ENCODE results near the gene SLC4A3.

The SLC4A3 gene, protein sequence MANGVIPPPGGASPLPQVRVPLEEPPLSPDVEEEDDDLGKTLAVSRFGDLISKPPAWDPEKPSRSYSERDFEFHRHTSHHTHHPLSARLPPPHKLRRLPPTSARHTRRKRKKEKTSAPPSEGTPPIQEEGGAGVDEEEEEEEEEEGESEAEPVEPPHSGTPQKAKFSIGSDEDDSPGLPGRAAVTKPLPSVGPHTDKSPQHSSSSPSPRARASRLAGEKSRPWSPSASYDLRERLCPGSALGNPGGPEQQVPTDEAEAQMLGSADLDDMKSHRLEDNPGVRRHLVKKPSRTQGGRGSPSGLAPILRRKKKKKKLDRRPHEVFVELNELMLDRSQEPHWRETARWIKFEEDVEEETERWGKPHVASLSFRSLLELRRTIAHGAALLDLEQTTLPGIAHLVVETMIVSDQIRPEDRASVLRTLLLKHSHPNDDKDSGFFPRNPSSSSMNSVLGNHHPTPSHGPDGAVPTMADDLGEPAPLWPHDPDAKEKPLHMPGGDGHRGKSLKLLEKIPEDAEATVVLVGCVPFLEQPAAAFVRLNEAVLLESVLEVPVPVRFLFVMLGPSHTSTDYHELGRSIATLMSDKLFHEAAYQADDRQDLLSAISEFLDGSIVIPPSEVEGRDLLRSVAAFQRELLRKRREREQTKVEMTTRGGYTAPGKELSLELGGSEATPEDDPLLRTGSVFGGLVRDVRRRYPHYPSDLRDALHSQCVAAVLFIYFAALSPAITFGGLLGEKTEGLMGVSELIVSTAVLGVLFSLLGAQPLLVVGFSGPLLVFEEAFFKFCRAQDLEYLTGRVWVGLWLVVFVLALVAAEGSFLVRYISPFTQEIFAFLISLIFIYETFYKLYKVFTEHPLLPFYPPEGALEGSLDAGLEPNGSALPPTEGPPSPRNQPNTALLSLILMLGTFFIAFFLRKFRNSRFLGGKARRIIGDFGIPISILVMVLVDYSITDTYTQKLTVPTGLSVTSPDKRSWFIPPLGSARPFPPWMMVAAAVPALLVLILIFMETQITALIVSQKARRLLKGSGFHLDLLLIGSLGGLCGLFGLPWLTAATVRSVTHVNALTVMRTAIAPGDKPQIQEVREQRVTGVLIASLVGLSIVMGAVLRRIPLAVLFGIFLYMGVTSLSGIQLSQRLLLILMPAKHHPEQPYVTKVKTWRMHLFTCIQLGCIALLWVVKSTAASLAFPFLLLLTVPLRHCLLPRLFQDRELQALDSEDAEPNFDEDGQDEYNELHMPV

DNA sequence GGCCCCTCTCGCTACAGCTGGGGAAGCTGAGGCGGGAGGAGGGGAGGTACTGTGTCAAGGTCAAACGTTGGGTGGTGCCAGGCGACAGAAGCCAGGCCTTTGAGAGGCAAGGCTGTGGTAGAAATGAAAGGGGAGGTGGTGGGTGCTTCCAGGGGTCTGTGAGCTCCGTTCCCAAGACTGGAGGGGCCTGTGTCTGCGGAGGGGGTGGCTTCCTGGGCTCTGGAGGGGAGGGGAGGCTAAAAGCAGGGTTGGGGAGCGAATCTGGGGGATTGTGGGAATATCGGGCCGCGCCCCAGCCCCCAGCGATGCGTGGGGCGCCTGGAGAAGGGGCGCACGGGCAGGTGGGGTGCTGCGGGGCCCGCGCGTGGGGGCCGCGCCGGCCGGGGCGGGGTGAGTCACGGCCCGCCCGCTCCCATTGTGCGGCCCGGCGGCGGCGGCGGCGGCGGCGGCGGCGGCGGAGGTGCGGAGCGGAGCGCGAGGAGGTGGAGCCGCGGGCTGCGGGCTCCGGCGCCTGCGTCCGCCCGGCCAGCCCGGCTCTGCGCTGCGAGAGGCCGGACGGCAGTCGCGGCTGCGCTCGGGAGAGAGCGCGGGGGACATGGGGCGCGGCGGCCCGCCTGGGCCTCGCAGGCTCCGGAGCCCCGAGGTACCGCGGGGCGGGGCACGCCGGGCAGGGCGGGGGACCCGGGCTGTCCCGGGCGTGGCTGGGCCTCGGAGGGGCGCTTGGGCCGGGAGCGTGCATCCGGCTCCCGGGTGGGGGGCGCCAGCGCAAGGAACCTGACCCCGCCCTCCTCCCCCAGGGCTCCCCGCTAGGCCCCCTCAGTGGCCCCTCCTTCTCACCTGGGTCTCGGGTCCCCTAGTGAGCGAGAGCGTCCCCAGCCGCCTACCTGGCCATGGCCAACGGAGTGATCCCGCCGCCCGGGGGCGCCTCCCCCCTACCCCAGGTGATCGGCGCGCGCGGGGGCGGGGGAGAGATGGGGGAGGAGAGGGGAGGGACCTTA, at the start of gene SLC4A3:
TSS of gene SLC4A3 (plus strand) at position 528 of the 998 bp plus-strand sequence. CDS start at position 891, 363 bp downstream.
- peak within 1 kb of the TSS; percentile 69 for H3K9ac ChIP-seq (ENCODE audit: low read length)
- peak within 1 kb of the TSS; percentile 73 for H3K4me3 ChIP-seq (ENCODE audit: low read length)
- H3K36me3 ChIP-seq (ENCODE audit: control insufficient read depth, insufficient read depth, low read length, severe bottlenecking) = no peaks in the 10 kb centered on the region
- peak; percentile 74 for DNase-seq (ENCODE audit: low read depth)
- H3K9me3 ChIP-seq (ENCODE audit: control insufficient read depth, low read length) = no peaks in the 10 kb centered on the region
- peaks cover 5% of the 10 kb centered on the region for H3K4me1 ChIP-seq (ENCODE audit: control insufficient read depth, insufficient read depth, low read length)
- H3K27me3 ChIP-seq (replicated peaks; ENCODE audit: control insufficient read depth, insufficient read depth, low read length) = peaks cover 3% of the 10 kb centered on the region

DNA sequence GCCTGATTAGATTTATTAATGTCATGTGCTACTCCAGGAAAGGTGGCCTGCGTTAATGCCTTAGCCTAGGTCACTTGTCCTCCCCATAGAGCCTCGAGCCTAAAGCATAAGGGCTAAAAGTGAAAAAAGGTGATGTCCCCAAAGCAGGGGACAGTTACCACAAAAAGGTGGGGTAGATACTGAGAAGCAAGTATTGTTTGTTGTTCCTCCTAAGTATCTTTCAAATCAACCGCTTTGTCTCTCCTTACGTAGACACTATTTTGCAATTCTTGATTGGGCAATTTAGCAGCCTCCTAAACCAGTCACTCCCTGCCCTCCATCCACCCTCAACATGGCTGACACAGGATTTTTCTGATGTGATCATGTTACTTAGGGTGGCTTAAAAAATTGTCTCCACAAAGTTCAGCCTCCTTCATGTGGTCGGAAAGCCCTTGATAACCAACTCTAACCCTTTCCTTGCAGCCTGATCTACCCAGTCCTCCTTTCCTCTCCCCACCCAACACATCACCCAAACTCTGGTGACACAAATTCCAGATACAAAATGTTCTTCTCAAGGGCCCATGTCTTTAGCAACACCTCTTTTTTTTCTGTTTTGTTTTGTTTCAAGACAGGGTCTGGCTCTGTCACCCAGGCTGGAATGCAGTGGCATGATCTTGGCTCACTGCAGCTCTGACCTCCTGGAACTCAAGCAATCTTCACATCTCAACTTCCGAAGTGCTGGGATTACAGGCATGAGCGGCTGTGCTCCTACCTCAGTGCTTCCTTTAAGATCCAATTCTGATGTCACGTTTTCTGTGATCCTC, 48.4 kb upstream of the SLC4A3 start:
- Histone ChIP-seq H3K36me3 (ENCODE audit: control insufficient read depth, insufficient read depth, low read length, severe bottlenecking) (no peaks in the 10 kb centered on the region), H3K9me3 (ENCODE audit: control insufficient read depth, low read length) (no peaks in the 10 kb centered on the region), H3K9ac (ENCODE audit: low read length) (peak overlapping the region; percentile 21), H3K4me3 (ENCODE audit: low read length) (peak overlapping the region; percentile 38), H3K27me3 (replicated peaks; ENCODE audit: control insufficient read depth, insufficient read depth, low read length) (peaks cover 13% of the 10 kb centered on the region), H3K4me1 (ENCODE audit: control insufficient read depth, insufficient read depth, low read length) (peaks cover 30% of the 10 kb centered on the region)
- peak; percentile 74 for DNase-seq (ENCODE audit: low read depth)

DNA sequence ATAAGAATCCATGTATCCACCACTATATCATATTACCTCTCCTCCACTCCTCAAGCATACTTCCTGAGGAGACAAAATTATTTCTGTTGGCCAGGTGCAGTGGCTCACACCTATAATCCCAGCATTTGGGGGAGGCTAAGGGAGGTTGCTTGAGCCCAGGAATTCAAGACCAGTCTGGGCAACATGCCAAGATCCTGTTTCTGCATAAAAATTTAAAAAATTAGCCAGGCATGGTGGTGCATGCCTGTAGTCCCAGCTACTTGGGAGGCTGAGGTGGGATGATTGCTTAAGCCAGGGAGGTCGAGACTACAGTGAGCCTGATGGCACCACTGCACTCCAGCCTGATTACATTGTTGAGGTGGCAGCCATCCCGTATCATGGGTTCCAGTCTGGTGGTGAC, 46.1 kb upstream of the SLC4A3 start:
- no peak for DNase-seq (ENCODE audit: low read depth)
- Histone ChIP-seq H3K27me3 (replicated peaks; ENCODE audit: control insufficient read depth, insufficient read depth, low read length) (peaks cover 7% of the 10 kb centered on the region), H3K4me1 (ENCODE audit: control insufficient read depth, insufficient read depth, low read length) (peaks cover 30% of the 10 kb centered on the region), H3K36me3 (ENCODE audit: control insufficient read depth, insufficient read depth, low read length, severe bottlenecking) (no peaks in the 10 kb centered on the region), H3K9me3 (ENCODE audit: control insufficient read depth, low read length) (no peaks in the 10 kb centered on the region), H3K4me3 (ENCODE audit: low read length) (no peak overlapping the region), H3K9ac (ENCODE audit: low read length) (no peak overlapping the region)

DNA sequence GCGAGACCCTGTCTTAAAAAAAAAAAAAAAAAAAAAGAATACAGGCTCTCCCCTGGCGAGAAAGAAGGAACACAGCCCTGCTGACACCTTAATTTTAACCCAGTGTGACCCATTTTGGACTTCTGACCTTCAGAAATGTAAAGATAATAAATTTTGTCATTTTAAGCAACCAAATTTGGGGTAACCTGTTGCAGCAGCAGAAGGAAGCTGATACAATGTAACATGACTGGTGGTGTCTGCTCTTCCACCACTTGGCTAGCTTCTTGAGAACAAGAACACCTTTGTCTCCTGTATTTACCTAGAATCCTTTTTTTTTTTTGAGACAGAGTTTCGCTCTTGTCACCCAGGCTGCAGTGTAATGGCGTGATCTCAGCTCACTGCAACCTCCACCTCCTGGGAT, 36.3 kb upstream of the SLC4A3 start:
- Histone ChIP-seq H3K9ac (ENCODE audit: low read length) (no peak overlapping the region), H3K4me1 (ENCODE audit: control insufficient read depth, insufficient read depth, low read length) (peaks cover 14% of the 10 kb centered on the region), H3K9me3 (ENCODE audit: control insufficient read depth, low read length) (no peaks in the 10 kb centered on the region), H3K36me3 (ENCODE audit: control insufficient read depth, insufficient read depth, low read length, severe bottlenecking) (no peaks in the 10 kb centered on the region), H3K4me3 (ENCODE audit: low read length) (no peak overlapping the region), H3K27me3 (replicated peaks; ENCODE audit: control insufficient read depth, insufficient read depth, low read length) (no peaks in the 10 kb centered on the region)
- no peak for DNase-seq (ENCODE audit: low read depth)

DNA sequence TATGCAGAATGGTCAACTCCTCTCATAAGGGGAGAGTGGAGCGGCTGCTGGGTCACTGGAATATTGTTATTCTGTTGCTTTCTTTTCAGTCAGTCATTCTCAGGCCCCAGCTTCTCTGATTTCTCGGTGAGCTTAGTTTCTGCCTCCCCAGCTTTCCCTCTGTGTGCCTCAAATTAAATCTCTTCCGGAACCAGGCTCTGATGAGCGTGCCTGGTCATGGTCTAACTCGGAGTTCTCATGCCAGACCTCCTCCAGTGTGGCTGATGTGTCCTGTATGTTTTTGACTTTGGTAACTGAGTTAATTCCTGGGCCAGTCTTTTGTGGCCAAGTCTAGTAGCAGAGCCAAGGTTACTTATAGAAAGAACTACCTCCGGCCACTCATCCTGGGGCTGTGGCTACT, 34.7 kb upstream of the SLC4A3 start:
- Histone ChIP-seq H3K27me3 (replicated peaks; ENCODE audit: control insufficient read depth, insufficient read depth, low read length) (no peaks in the 10 kb centered on the region), H3K9ac (ENCODE audit: low read length) (no peak overlapping the region), H3K4me1 (ENCODE audit: control insufficient read depth, insufficient read depth, low read length) (peaks cover 26% of the 10 kb centered on the region), H3K4me3 (ENCODE audit: low read length) (no peak overlapping the region), H3K9me3 (ENCODE audit: control insufficient read depth, low read length) (no peaks in the 10 kb centered on the region), H3K36me3 (ENCODE audit: control insufficient read depth, insufficient read depth, low read length, severe bottlenecking) (no peaks in the 10 kb centered on the region)
- DNase-seq (ENCODE audit: low read depth) = peak; percentile 62

DNA sequence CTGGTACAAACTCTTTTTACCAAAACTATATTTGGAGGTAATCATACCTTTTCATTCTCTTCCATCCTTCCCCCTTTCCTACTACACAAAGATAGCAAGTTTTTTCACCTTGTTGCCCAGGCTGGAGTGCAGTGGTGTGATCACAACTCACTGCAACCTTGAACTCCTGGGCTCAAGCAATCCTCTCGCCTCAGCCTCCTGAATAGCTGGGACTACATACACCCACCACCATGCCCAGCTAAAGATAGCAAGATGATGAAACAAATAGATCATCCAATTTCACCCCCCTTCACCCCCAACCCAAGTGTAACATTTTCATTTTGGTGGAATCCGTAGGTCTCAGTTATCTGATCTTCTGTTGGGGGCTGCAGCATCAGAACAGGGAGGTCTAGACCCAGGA, 34.3 kb upstream of the SLC4A3 start:
- peaks cover 26% of the 10 kb centered on the region for H3K4me1 ChIP-seq (ENCODE audit: control insufficient read depth, insufficient read depth, low read length)

DNA sequence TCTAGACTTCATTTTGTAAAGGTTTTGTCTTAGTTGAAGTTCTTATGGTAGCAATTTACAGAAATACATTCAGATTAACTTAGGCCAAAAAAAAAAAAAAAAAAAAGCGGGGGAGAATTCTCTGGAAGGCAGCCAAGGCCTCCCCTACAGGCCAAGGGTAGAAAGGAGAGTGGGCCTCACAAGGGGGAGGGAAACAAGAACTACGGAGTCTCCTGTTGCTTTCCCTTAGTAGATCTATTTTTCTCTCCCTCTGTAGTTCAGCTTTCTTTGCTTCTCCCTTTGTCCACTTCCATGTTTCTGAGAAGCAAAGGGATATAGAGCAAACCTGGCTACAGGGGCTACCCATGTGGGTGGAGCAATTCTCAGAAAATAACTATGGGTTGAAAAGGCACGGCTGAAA, 32.2 kb upstream of the SLC4A3 start:
- peak; percentile 42 for DNase-seq (ENCODE audit: low read depth)
- H3K4me3 ChIP-seq (ENCODE audit: low read length) = peak overlapping the region; percentile 11

More for the DNA sequence above, 34.3 kb upstream of the SLC4A3 start:
- no peaks in the 10 kb centered on the region for H3K36me3 ChIP-seq (ENCODE audit: control insufficient read depth, insufficient read depth, low read length, severe bottlenecking)
- DNase-seq (ENCODE audit: low read depth) = no peak
- no peaks in the 10 kb centered on the region for H3K9me3 ChIP-seq (ENCODE audit: control insufficient read depth, low read length)
- H3K9ac ChIP-seq (ENCODE audit: low read length) = no peak overlapping the region
- H3K4me3 ChIP-seq (ENCODE audit: low read length) = no peak overlapping the region
- H3K27me3 ChIP-seq (replicated peaks; ENCODE audit: control insufficient read depth, insufficient read depth, low read length) = no peaks in the 10 kb centered on the region

DNA sequence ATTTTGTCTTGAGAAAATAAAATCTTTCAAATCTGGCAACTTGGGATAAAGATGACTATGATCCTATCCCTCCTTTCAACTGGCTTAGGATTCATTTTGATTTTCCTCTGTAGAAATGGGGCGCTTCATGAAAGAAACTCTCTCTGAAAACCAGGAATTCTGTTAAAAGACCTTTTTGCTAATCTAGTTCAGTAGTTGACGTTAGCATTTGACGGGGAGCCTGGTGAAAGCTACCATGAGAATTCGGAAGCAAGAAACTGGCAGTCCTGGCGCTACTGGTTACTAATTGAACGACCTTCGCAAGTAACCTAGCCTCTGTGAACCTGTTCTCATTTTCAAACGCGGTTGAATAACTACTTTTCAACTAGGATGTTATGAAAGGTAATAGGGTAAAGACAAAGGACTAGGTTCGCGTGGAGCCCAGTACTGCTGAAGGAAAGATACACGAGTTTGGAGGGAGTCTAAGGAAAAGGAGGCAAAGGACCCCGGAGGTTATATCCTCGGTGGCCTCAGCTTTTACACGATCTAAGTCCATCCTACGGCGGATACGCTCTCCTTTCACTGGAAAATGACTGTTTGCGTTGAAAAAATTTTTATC, 30.4 kb upstream of the SLC4A3 start:
- DNase-seq (ENCODE audit: low read depth) = no peak
- H3K4me1 ChIP-seq (ENCODE audit: control insufficient read depth, insufficient read depth, low read length) = peaks cover 38% of the 10 kb centered on the region
- peaks cover 10% of the 10 kb centered on the region for H3K36me3 ChIP-seq (ENCODE audit: control insufficient read depth, insufficient read depth, low read length, severe bottlenecking)
- peak overlapping the region; percentile 98 for H3K9ac ChIP-seq (ENCODE audit: low read length)
- no peaks in the 10 kb centered on the region for H3K27me3 ChIP-seq (replicated peaks; ENCODE audit: control insufficient read depth, insufficient read depth, low read length)
- H3K9me3 ChIP-seq (ENCODE audit: control insufficient read depth, low read length) = no peaks in the 10 kb centered on the region
- H3K4me3 ChIP-seq (ENCODE audit: low read length) = peak overlapping the region; percentile 86

More for the DNA sequence above, 32.2 kb upstream of the SLC4A3 start:
- Histone ChIP-seq H3K4me1 (ENCODE audit: control insufficient read depth, insufficient read depth, low read length) (peaks cover 36% of the 10 kb centered on the region), H3K9ac (ENCODE audit: low read length) (peak overlapping the region; percentile 75), H3K9me3 (ENCODE audit: control insufficient read depth, low read length) (no peaks in the 10 kb centered on the region), H3K36me3 (ENCODE audit: control insufficient read depth, insufficient read depth, low read length, severe bottlenecking) (no peaks in the 10 kb centered on the region), H3K27me3 (replicated peaks; ENCODE audit: control insufficient read depth, insufficient read depth, low read length) (no peaks in the 10 kb centered on the region)

DNA sequence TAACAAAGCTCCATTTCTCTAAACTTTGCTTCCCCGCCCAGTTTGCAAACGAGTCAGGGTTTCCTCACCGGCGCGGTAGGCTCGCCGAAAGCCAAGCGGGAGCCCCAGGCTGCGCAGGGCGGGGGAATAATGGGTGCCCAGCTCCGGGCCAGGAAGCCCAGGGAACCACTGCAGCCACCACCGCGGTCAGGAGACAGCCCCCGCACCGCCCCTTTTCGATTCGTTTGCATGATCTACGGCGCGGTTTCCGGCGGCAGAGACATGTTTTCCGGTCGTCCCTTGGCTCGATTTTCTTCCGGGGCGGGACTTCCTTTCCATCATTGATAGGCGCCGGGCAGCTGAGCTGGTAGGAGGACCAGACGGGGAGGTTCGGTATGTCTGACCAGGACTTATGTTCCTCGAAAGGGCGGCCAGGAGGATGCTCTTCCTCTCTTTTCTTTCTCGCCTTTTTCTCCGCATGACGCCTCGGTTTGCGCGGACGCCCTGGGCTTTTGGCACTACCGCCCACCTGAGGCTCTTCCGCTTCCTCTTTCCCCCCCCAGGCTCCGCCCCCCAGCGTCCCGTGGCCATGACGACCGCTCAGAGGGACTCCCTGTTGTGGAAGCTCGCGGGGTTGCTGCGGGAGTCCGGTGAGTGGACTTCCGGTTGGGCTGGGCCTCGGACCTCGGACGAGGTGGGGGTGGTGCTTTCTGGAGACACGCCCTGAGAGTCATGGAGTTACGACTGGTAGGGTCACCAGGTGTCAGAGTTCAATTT, 29.7 kb upstream of the SLC4A3 start, which contains the start of gene STK11IP:
TSS of gene STK11IP (plus strand) at position 306 of the 756 bp plus-strand sequence. CDS start at position 569, 263 bp downstream.
- Histone ChIP-seq H3K4me3 (ENCODE audit: low read length) (peak within 1 kb of the TSS; percentile 86), H3K9me3 (ENCODE audit: control insufficient read depth, low read length) (no peaks in the 10 kb centered on the region), H3K4me1 (ENCODE audit: control insufficient read depth, insufficient read depth, low read length) (peaks cover 38% of the 10 kb centered on the region), H3K27me3 (replicated peaks; ENCODE audit: control insufficient read depth, insufficient read depth, low read length) (no peaks in the 10 kb centered on the region), H3K36me3 (ENCODE audit: control insufficient read depth, insufficient read depth, low read length, severe bottlenecking) (peaks cover 17% of the 10 kb centered on the region), H3K9ac (ENCODE audit: low read length) (peak within 1 kb of the TSS; percentile 98)
- DNase-seq (ENCODE audit: low read depth) = peak; percentile 99
